Retinal pigment epithelial cell (primary cell): ENCODE measurements around the gene HHIP.

Experiments
- DNase-seq: peaks from one replicate; pipeline ENCODE4 v3.0.0-alpha.2; 2010; ENCODE audit warnings: low read depth
- H3K4me3 ChIP-seq: 2 replicates; pipeline ENCODE4 v1.5.1; 2011; ENCODE audit warnings: mild to moderate bottlenecking, low read length, control low read depth, moderate library complexity
- CTCF ChIP-seq: conservative IDR thresholded peaks from 2 replicates; pipeline ENCODE4 v1.5.1; 2011; ENCODE audit warnings: low read depth, low read length, control low read depth, inconsistent platforms

The HHIP gene

GRCh38 chr4:144670776-144671175 is 24.8 kb downstream of the HHIP start:
- H3K4me3 ChIP-seq = no peak overlapping the region
- no peak for TF ChIP-seq CTCF
- DNase-seq = no peak

GRCh38 chr4:144674711-144675110 is 28.8 kb downstream of the HHIP start:
- DNase-seq = no peak
- H3K4me3 ChIP-seq = no peak overlapping the region
- TF ChIP-seq CTCF = no peak

- DNase-seq = no peak
- TF ChIP-seq CTCF = no peak
- no peak overlapping the region for H3K4me3 ChIP-seq
These were observed 35.9 kb downstream of the HHIP start for GRCh38 chr4:144681806-144682205.

GRCh38 chr4:144683516-144683915 is 37.6 kb downstream of the HHIP start:
- no peak overlapping the region for H3K4me3 ChIP-seq
- no peak for DNase-seq
- no peak for TF ChIP-seq CTCF

GRCh38 chr4:144685911-144686310 is 40.0 kb downstream of the HHIP start:
- no peak for DNase-seq
- no peak for TF ChIP-seq CTCF
- no peak overlapping the region for H3K4me3 ChIP-seq

GRCh38 chr4:144686921-144687320 is 41.0 kb downstream of the HHIP start:
- no peak for TF ChIP-seq CTCF
- DNase-seq = no peak
- H3K4me3 ChIP-seq = no peak overlapping the region

- no peak overlapping the region for H3K4me3 ChIP-seq
- TF ChIP-seq CTCF = no peak
- no peak for DNase-seq
These were observed 41.5 kb downstream of the HHIP start for GRCh38 chr4:144687466-144687865.
